Activated T-cell treated with anti-CD3 and anti-CD28 coated beads for 4 hours (primary cell): Measurements from ENCODE around the gene DPF1.
A peak's percentile ranks its signal among the peaks of the same experiment; 100 is the strongest.
"Not testable (repeated sequence)": the region's sequence is repeated elsewhere in the genome, so short reads cannot be mapped to it uniquely, and the experiment has no call there.

Experiments
- DNase-seq: peaks from one replicate; pipeline ENCODE4 v3.0.0-alpha.2; 2020

DPF1 gene

GRCh38 chr19:38250428-38250820 lies 26.4 kb upstream of the DPF1 start:
- no peak for DNase-seq

GRCh38 chr19:38248421-38248820 lies 24.4 kb upstream of the DPF1 start:
- DNase-seq, result no peak

- no peak for DNase-seq
These were observed 23.8 kb upstream of the DPF1 start for GRCh38 chr19:38247734-38248268.

GRCh38 chr19:38247126-38247525 lies 23.1 kb upstream of the DPF1 start:
- DNase-seq, result no peak

GRCh38 chr19:38245826-38246498 lies 21.9 kb upstream of the DPF1 start:
- DNase-seq, result no peak

- no peak for DNase-seq
These were observed 19.3 kb upstream of the DPF1 start for GRCh38 chr19:38243279-38243673.

GRCh38 chr19:38239816-38240215 lies 15.8 kb upstream of the DPF1 start:
- no peak for DNase-seq

GRCh38 chr19:38234615-38235014 lies 10.6 kb upstream of the DPF1 start:
- DNase-seq, result no peak

GRCh38 chr19:38233740-38234251 lies 9.8 kb upstream of the DPF1 start:
- DNase-seq, result peak; percentile 59

GRCh38 chr19:38231918-38232317 lies 7.9 kb upstream of the DPF1 start:
- no peak for DNase-seq

GRCh38 chr19:38230506-38231133 lies 6.6 kb upstream of the DPF1 start:
- DNase-seq, result not testable (repeated sequence)

- DNase-seq, result peak; percentile 28
These were observed 5.6 kb upstream of the DPF1 start for GRCh38 chr19:38229585-38230073.

- no peak for DNase-seq
These were observed 4.7 kb upstream of the DPF1 start for GRCh38 chr19:38228491-38229439.

- DNase-seq, result no peak
These were observed 4.0 kb upstream of the DPF1 start for GRCh38 chr19:38228005-38228377.

GRCh38 chr19:38227287-38228004 lies 3.4 kb upstream of the DPF1 start:
- no peak for DNase-seq

GRCh38 chr19:38224863-38225218 lies 819 bp upstream of the DPF1 start:
- not testable (repeated sequence) for DNase-seq

GRCh38 chr19:38223617-38224013 lies 407 bp downstream of the DPF1 start:
- no peak for DNase-seq

GRCh38 chr19:38223119-38223523 lies 901 bp downstream of the DPF1 start:
- DNase-seq, result no peak

- no peak for DNase-seq
These were observed 1.8 kb downstream of the DPF1 start for GRCh38 chr19:38221919-38222830.

- DNase-seq, result no peak
These were observed 2.6 kb downstream of the DPF1 start for GRCh38 chr19:38221421-38221820.

- no peak for DNase-seq
These were observed 4.8 kb downstream of the DPF1 start for GRCh38 chr19:38219221-38219620.
